ENCODE results near the gene LHPP.
A peak's percentile ranks its signal among the peaks of the same experiment; 100 is the strongest.

LHPP gene

DNA sequence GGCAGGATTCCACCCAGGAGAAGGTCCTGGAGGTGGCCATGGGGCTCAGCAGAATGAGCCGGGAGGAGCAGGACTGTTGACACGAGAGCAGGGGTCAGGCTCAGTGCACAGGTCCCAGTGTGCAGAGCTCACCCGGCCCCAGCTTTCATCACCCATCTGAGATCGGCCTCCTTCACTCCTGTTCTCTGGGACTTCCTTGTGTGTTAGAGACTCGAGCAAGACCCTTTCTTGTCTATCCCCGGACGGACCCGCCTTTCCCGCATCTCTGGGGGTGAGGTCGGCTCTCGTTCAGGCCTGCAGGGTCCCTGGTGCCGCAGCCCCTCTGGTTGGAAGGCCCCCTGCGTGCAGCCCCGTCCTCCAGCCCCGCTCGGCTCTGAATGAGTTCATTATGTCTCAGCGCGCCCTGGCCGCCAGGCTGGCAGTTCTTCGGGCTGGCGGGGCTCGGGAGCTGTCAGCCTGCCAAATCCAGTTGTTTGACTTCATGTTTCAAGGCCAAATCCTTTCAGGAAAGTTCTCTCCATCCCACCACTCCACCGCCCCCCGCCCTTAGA lies 127.9 kb downstream of the LHPP start:
- H3K4me3 ChIP-seq (ENCODE audit: low read depth in 1 of 2, low read length in 2 of 2) = no peak overlapping the region
- H3K9me3 ChIP-seq (ENCODE audit: low read length) = no peaks in the 10 kb centered on the region
- H3K27ac ChIP-seq (ENCODE audit: low read depth, low read length) = peak overlapping the region; percentile 27
- peak overlapping the region; percentile 41 for H3K9ac ChIP-seq (ENCODE audit: low read length)
- H3K36me3 ChIP-seq (ENCODE audit: insufficient read depth, low read length) = no peaks in the 10 kb centered on the region
- no peaks in the 10 kb centered on the region for H3K27me3 ChIP-seq (ENCODE audit: control insufficient read depth in 1 of 2, insufficient read depth in 2 of 2, low read length in 2 of 2)
- peaks cover 12% of the 10 kb centered on the region for H3K4me1 ChIP-seq (ENCODE audit: insufficient read depth, low read length)

DNA sequence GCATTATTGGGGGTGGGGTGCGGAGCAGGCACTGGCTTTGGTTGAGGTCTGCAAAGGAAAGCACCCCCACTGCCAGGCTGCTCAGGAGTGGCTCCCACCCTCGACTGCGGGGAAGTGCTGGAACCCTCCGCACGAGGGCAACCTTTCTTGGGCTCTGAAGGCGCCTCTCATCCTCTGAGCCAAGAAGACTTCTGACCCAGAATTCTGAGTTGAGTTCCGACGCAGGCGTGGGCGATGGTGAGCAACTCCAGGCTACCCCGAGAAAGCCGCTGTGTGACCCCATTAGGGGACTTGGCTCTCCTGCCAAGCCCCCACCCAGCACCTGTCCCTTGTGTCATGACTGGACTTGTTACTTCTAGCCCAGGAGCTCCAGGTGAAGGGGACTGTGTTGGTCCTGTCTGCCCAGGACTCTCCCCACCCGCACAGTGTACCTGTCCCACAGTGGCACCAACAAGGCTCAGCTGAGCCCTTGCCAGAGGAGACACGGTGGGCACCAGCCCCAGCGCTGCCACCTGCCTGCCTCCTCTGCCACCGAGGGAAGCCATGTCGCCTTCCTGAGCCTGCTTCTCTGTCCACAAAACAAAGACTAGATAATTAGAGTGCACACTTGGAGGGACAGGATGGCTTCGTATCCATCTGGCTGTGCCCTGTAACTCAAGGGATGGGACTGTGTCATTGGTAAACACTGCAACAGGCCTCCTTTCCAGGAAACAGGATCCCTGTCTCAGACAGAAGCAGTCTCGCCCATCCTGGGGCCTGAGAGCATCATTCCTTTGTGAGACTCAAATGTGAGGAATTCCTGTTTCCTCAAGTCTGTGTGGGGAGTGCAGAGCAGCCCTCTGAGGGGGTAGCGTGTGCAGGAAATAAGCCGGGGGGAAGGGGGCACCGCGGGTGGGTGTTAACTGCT lies 128.8 kb downstream of the LHPP start:
- H3K9ac ChIP-seq (ENCODE audit: low read length) = no peak overlapping the region
- H3K27ac ChIP-seq (ENCODE audit: low read depth, low read length) = no peak overlapping the region
- H3K27me3 ChIP-seq (ENCODE audit: control insufficient read depth in 1 of 2, insufficient read depth in 2 of 2, low read length in 2 of 2) = no peaks in the 10 kb centered on the region
- peaks cover 12% of the 10 kb centered on the region for H3K4me1 ChIP-seq (ENCODE audit: insufficient read depth, low read length)
- H3K36me3 ChIP-seq (ENCODE audit: insufficient read depth, low read length) = no peaks in the 10 kb centered on the region
- no peak overlapping the region for H3K4me3 ChIP-seq (ENCODE audit: low read depth in 1 of 2, low read length in 2 of 2)
- H3K9me3 ChIP-seq (ENCODE audit: low read length) = no peaks in the 10 kb centered on the region

GRCh38 chr10:124591123-124591495 lies 129.5 kb downstream of the LHPP start:
- Histone ChIP-seq H3K4me3 (ENCODE audit: low read depth in 1 of 2, low read length in 2 of 2) (no peak overlapping the region), H3K9ac (ENCODE audit: low read length) (no peak overlapping the region), H3K36me3 (ENCODE audit: insufficient read depth, low read length) (no peaks in the 10 kb centered on the region), H3K27ac (ENCODE audit: low read depth, low read length) (no peak overlapping the region), H3K9me3 (ENCODE audit: low read length) (no peaks in the 10 kb centered on the region), H3K4me1 (ENCODE audit: insufficient read depth, low read length) (peaks cover 12% of the 10 kb centered on the region), H3K27me3 (ENCODE audit: control insufficient read depth in 1 of 2, insufficient read depth in 2 of 2, low read length in 2 of 2) (no peaks in the 10 kb centered on the region)

GRCh38 chr10:124592101-124592500 lies 130.5 kb downstream of the LHPP start:
- Histone ChIP-seq H3K9ac (ENCODE audit: low read length) (no peak overlapping the region), H3K27me3 (ENCODE audit: control insufficient read depth in 1 of 2, insufficient read depth in 2 of 2, low read length in 2 of 2) (no peaks in the 10 kb centered on the region), H3K4me3 (ENCODE audit: low read depth in 1 of 2, low read length in 2 of 2) (no peak overlapping the region), H3K9me3 (ENCODE audit: low read length) (no peaks in the 10 kb centered on the region), H3K4me1 (ENCODE audit: insufficient read depth, low read length) (peaks cover 12% of the 10 kb centered on the region), H3K27ac (ENCODE audit: low read depth, low read length) (no peak overlapping the region), H3K36me3 (ENCODE audit: insufficient read depth, low read length) (no peaks in the 10 kb centered on the region)

DNA sequence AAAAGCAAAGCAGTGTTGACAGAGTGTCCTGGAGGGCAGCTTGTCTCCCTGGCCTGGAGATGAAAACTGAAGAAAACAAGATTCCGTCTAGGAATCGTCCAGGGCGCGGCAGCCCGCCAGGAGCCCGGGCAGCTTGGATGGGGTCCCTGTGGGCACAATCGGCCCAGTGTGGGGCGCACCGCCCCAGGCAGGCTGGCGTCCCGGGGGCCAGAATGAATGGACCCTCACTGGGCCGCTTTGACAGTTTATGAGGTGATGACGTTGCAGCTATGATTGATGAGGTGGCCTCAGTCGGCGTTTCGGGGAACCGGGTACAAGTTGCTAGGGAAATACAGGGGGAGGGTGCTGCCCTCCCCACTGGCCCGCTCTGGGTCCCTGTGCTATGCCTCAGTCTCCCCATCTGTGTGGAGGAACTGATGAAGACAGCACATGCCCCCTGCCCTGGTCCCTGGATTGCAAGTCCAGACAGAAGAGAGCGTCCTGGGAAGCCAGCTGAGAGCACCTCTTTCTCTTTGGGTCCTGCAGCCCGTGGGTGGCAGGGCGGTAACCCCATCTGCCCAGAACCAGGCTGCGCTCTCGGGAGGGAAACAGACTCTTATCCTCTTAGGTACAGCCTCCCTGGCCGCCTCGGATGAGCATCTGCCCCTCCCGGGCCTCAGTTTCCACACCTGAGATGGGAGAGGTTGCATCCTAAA lies 131.3 kb downstream of the LHPP start:
- Histone ChIP-seq H3K9ac (ENCODE audit: low read length) (no peak overlapping the region), H3K4me1 (ENCODE audit: insufficient read depth, low read length) (peaks cover 12% of the 10 kb centered on the region), H3K27me3 (ENCODE audit: control insufficient read depth in 1 of 2, insufficient read depth in 2 of 2, low read length in 2 of 2) (no peaks in the 10 kb centered on the region), H3K36me3 (ENCODE audit: insufficient read depth, low read length) (no peaks in the 10 kb centered on the region), H3K27ac (ENCODE audit: low read depth, low read length) (no peak overlapping the region), H3K9me3 (ENCODE audit: low read length) (no peaks in the 10 kb centered on the region), H3K4me3 (ENCODE audit: low read depth in 1 of 2, low read length in 2 of 2) (no peak overlapping the region)

DNA sequence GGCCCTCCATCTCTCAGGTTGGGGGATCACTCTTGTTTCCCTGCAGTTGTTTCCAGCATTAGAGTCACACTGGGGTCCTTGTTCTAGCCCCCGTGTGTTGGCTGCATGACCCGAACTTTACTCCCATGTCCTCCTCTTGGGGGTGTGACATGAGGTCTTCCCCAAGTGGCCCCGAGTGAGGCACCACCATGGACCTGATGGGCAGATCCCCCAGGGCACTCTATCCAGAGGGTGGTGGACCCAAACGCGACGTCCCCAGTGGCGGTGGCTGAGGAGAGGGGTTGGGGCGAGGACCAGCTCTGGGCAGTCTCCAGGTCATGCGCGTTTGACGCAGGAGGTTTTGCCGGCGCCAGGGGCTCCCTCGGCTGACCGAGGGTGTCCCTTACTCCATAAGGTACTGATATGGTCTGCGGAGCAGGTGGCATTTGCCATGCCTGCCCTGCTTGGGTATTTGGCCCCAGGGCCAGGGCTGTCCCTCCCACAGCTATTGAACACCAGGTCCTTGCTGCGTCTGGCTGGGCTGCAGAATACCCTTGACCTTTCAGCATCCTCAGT lies 131.9 kb downstream of the LHPP start:
- H3K36me3 ChIP-seq (ENCODE audit: insufficient read depth, low read length) = no peaks in the 10 kb centered on the region
- no peaks in the 10 kb centered on the region for H3K9me3 ChIP-seq (ENCODE audit: low read length)
- H3K9ac ChIP-seq (ENCODE audit: low read length) = no peak overlapping the region
- H3K27ac ChIP-seq (ENCODE audit: low read depth, low read length) = no peak overlapping the region
- peaks cover 10% of the 10 kb centered on the region for H3K4me1 ChIP-seq (ENCODE audit: insufficient read depth, low read length)
- H3K4me3 ChIP-seq (ENCODE audit: low read depth in 1 of 2, low read length in 2 of 2) = no peak overlapping the region
- H3K27me3 ChIP-seq (ENCODE audit: control insufficient read depth in 1 of 2, insufficient read depth in 2 of 2, low read length in 2 of 2) = no peaks in the 10 kb centered on the region

- H3K36me3 ChIP-seq (ENCODE audit: insufficient read depth, low read length) = no peaks in the 10 kb centered on the region
- H3K27ac ChIP-seq (ENCODE audit: low read depth, low read length) = no peak overlapping the region
- H3K9ac ChIP-seq (ENCODE audit: low read length) = no peak overlapping the region
- H3K4me1 ChIP-seq (ENCODE audit: insufficient read depth, low read length) = peaks cover 3% of the 10 kb centered on the region
- H3K27me3 ChIP-seq (ENCODE audit: control insufficient read depth in 1 of 2, insufficient read depth in 2 of 2, low read length in 2 of 2) = no peaks in the 10 kb centered on the region
- no peak overlapping the region for H3K4me3 ChIP-seq (ENCODE audit: low read depth in 1 of 2, low read length in 2 of 2)
- H3K9me3 ChIP-seq (ENCODE audit: low read length) = no peaks in the 10 kb centered on the region
These were observed 132.6 kb downstream of the LHPP start for GRCh38 chr10:124594240-124594639.

- H3K4me3 ChIP-seq (ENCODE audit: low read depth in 1 of 2, low read length in 2 of 2) = no peak overlapping the region
- no peaks in the 10 kb centered on the region for H3K36me3 ChIP-seq (ENCODE audit: insufficient read depth, low read length)
- no peak overlapping the region for H3K9ac ChIP-seq (ENCODE audit: low read length)
- no peaks in the 10 kb centered on the region for H3K4me1 ChIP-seq (ENCODE audit: insufficient read depth, low read length)
- H3K27me3 ChIP-seq (ENCODE audit: control insufficient read depth in 1 of 2, insufficient read depth in 2 of 2, low read length in 2 of 2) = no peaks in the 10 kb centered on the region
- H3K27ac ChIP-seq (ENCODE audit: low read depth, low read length) = no peak overlapping the region
- no peaks in the 10 kb centered on the region for H3K9me3 ChIP-seq (ENCODE audit: low read length)
These were observed 133.7 kb downstream of the LHPP start for GRCh38 chr10:124595143-124595883.

GRCh38 chr10:124596116-124596785 lies 134.6 kb downstream of the LHPP start:
- H3K36me3 ChIP-seq (ENCODE audit: insufficient read depth, low read length) = no peaks in the 10 kb centered on the region
- H3K4me1 ChIP-seq (ENCODE audit: insufficient read depth, low read length) = no peaks in the 10 kb centered on the region
- no peaks in the 10 kb centered on the region for H3K27me3 ChIP-seq (ENCODE audit: control insufficient read depth in 1 of 2, insufficient read depth in 2 of 2, low read length in 2 of 2)
- no peak overlapping the region for H3K4me3 ChIP-seq (ENCODE audit: low read depth in 1 of 2, low read length in 2 of 2)
- no peak overlapping the region for H3K9ac ChIP-seq (ENCODE audit: low read length)
- H3K9me3 ChIP-seq (ENCODE audit: low read length) = no peaks in the 10 kb centered on the region
- no peak overlapping the region for H3K27ac ChIP-seq (ENCODE audit: low read depth, low read length)

- no peak overlapping the region for H3K9ac ChIP-seq (ENCODE audit: low read length)
- no peak overlapping the region for H3K27ac ChIP-seq (ENCODE audit: low read depth, low read length)
These were observed 135.6 kb downstream of the LHPP start for GRCh38 chr10:124596962-124597845.

More at GRCh38 chr10:124596962-124597845, 135.6 kb downstream of the LHPP start:
- Histone ChIP-seq H3K9me3 (ENCODE audit: low read length) (no peaks in the 10 kb centered on the region), H3K27me3 (ENCODE audit: control insufficient read depth in 1 of 2, insufficient read depth in 2 of 2, low read length in 2 of 2) (no peaks in the 10 kb centered on the region), H3K4me3 (ENCODE audit: low read depth in 1 of 2, low read length in 2 of 2) (no peak overlapping the region), H3K36me3 (ENCODE audit: insufficient read depth, low read length) (no peaks in the 10 kb centered on the region), H3K4me1 (ENCODE audit: insufficient read depth, low read length) (no peaks in the 10 kb centered on the region)
